ENCODE data around the gene SRPK2.
"Not testable (repeated sequence)": the region's sequence is repeated elsewhere in the genome, so short reads cannot be mapped to it uniquely, and the experiment has no call there.

The SRPK2 gene

GRCh38 chr7:105369944-105370343, 18.8 kb downstream of the SRPK2 start:
- no peak for DNase-seq

- no peak for DNase-seq
Observed at GRCh38 chr7:105367458-105367857, 21.3 kb downstream of the SRPK2 start.

- no peak for DNase-seq
Observed at GRCh38 chr7:105365541-105366534, 22.9 kb downstream of the SRPK2 start.

- DNase-seq: no peak
Observed at GRCh38 chr7:105364684-105365083, 24.0 kb downstream of the SRPK2 start.

- not testable (repeated sequence) for DNase-seq
Observed at GRCh38 chr7:105363657-105364056, 25.1 kb downstream of the SRPK2 start.

- not testable (repeated sequence) for DNase-seq
Observed at GRCh38 chr7:105362685-105363084, 26.0 kb downstream of the SRPK2 start.

GRCh38 chr7:105361995-105362394, 26.7 kb downstream of the SRPK2 start:
- not testable (repeated sequence) for DNase-seq

- not testable (repeated sequence) for DNase-seq
Observed at GRCh38 chr7:105360149-105360548, 28.6 kb downstream of the SRPK2 start.

GRCh38 chr7:105355701-105356100, 33.0 kb downstream of the SRPK2 start:
- DNase-seq: no peak

GRCh38 chr7:105354383-105354782, 34.3 kb downstream of the SRPK2 start:
- DNase-seq: no peak

GRCh38 chr7:105353752-105354328, 34.9 kb downstream of the SRPK2 start:
- DNase-seq: no peak

- DNase-seq: no peak
Observed at GRCh38 chr7:105352901-105353668, 35.6 kb downstream of the SRPK2 start.

- no peak for DNase-seq
Observed at GRCh38 chr7:105352018-105352612, 36.6 kb downstream of the SRPK2 start.

GRCh38 chr7:105350906-105351305, 37.8 kb downstream of the SRPK2 start:
- DNase-seq: no peak

- not testable (repeated sequence) for DNase-seq
Observed at GRCh38 chr7:105348177-105348576, 40.5 kb downstream of the SRPK2 start.

GRCh38 chr7:105346593-105347322, 42.0 kb downstream of the SRPK2 start:
- DNase-seq: no peak

- DNase-seq: no peak
Observed at GRCh38 chr7:105346138-105346537, 42.6 kb downstream of the SRPK2 start.

GRCh38 chr7:105345725-105346124, 43.0 kb downstream of the SRPK2 start:
- no peak for DNase-seq

GRCh38 chr7:105345003-105345402, 43.7 kb downstream of the SRPK2 start:
- DNase-seq: no peak

- DNase-seq: no peak
Observed at GRCh38 chr7:105339404-105340323, 49.1 kb downstream of the SRPK2 start.

- no peak for DNase-seq
Observed at GRCh38 chr7:105337529-105337928, 51.2 kb downstream of the SRPK2 start.
